Measurements from ENCODE around the gene ZEB2. TPM values are rescaled to one million over a fixed set of nuclear protein-coding genes. Genes with fewer than 3 reads are reported as not detected.

ZEB2 gene
- total and polyA plus RNA-seq, 12 donors: 29.0 to 226 (median 142) TPM

GRCh38 chr2:144509879-144510221, 10.1 kb downstream of the ZEB2 start:
- intact Hi-C loops (cut with DNase I): loop anchor here in 1 of 2 donors (10.0 kb wide), 1 partner anchor 45 kb away; no protein-coding TSS in a partner anchor
- Histone ChIP-seq H3K27me3 (no peaks in the 10 kb centered on the region), H3K27ac (peak overlapping the region; percentile 18 to 100 (median 99)), H3K4me1 (replicated peaks in 1 of 2) (peaks cover 77 to 83% of the 10 kb centered on the region in 2 donors), H3K9me3 (replicated peaks in 1 of 3) (no peaks in the 10 kb centered on the region), H3K4me3 (no peak overlapping the region), H3K36me3 (replicated peaks in 1 of 2) (no peaks in the 10 kb centered on the region)
- 59 to 66% (median 62%) methylated on average over 3 of the region's 3 CpGs for WGBS, 4 donors
- DNase-seq: no peak
- no peak for TF ChIP-seq POLR2A (IDR thresholded peaks at IDR 0.05)
- TF ChIP-seq, protein P1, sequence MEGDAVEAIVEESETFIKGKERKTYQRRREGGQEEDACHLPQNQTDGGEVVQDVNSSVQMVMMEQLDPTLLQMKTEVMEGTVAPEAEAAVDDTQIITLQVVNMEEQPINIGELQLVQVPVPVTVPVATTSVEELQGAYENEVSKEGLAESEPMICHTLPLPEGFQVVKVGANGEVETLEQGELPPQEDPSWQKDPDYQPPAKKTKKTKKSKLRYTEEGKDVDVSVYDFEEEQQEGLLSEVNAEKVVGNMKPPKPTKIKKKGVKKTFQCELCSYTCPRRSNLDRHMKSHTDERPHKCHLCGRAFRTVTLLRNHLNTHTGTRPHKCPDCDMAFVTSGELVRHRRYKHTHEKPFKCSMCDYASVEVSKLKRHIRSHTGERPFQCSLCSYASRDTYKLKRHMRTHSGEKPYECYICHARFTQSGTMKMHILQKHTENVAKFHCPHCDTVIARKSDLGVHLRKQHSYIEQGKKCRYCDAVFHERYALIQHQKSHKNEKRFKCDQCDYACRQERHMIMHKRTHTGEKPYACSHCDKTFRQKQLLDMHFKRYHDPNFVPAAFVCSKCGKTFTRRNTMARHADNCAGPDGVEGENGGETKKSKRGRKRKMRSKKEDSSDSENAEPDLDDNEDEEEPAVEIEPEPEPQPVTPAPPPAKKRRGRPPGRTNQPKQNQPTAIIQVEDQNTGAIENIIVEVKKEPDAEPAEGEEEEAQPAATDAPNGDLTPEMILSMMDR (IDR thresholded peaks at IDR 0.05): no peak

DNA sequence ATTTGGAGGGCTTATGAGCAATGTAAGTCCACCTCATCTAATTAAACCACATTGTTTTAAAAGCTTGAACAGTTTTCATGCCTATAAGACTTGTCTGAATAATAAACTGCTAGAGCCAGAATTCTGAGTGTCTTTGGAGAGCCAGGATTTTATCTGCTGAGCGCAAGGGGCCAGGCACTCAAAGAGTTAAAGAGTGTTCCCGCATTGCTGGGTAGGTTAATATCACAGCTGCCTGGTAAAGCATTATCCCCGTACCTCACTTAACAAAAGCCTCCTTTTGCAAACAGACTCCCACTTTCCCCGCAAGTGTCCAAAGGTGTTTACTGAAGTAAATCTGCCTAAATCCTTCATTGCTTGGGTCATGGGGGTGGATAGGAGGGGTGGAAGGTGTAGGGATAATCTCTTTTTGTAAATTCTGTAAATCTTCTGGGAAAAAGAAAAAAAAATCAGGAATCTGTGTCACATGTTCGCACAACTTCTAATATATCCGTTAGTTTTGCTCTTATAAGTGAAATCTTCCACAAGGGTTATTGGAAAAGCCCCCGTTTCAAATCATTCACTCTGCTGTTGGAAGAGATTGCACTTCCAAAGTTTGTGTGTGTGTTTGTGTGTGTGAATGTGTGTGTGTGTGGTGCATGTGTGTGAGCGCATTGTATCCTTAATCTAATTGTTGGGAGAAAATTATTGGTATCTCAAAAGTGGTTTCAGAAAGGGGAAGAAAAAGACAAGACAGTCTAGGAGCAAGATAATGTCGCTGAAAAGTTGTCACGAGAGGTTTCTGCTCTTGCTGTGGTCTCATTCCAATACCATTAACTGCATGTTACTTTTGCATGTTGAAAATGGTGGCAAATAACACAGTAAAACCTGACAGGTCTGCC, 10.7 kb downstream of the ZEB2 start:
- DNase-seq: no peak
- Histone ChIP-seq H3K4me3 (peak overlapping the region in 1 of 4 donors; percentile 1), H3K9me3 (replicated peaks in 1 of 3) (no peaks in the 10 kb centered on the region), H3K36me3 (replicated peaks in 1 of 2) (no peaks in the 10 kb centered on the region), H3K27me3 (no peaks in the 10 kb centered on the region), H3K4me1 (replicated peaks in 1 of 2) (peaks cover 80 to 83% of the 10 kb centered on the region in 2 donors), H3K27ac (peak overlapping the region; percentile 39 to 100 (median 83))
- TF ChIP-seq, protein P1 (IDR thresholded peaks at IDR 0.05): no peak
- no peak for TF ChIP-seq POLR2A (IDR thresholded peaks at IDR 0.05)
- intact Hi-C loops (cut with DNase I): no loop called here
- WGBS, 4 donors: 61 to 74% (median 67%) methylated on average over 10 of the region's 10 CpGs

- H3K4me1 ChIP-seq (replicated peaks in 1 of 2): peaks cover 84% of the 10 kb centered on the region in 2 donors
- TF ChIP-seq, protein P1 (IDR thresholded peaks at IDR 0.05): no peak
- no peak for TF ChIP-seq POLR2A (IDR thresholded peaks at IDR 0.05)
- H3K9me3 ChIP-seq (replicated peaks in 1 of 3): no peaks in the 10 kb centered on the region
- peak overlapping the region in 1 of 4 donors; percentile 1 for H3K4me3 ChIP-seq
- no peaks in the 10 kb centered on the region for H3K27me3 ChIP-seq
- 49 to 59% (median 54%) methylated on average over 15 of the region's 15 CpGs for WGBS, 4 donors
- H3K27ac ChIP-seq: peak overlapping the region; percentile 55 to 100 (median 83)
- intact Hi-C loops (cut with DNase I): no loop called here
- no peaks in the 10 kb centered on the region for H3K36me3 ChIP-seq (replicated peaks in 1 of 2)
- DNase-seq: no peak
Measured at GRCh38 chr2:144508172-144508851, 11.6 kb downstream of the ZEB2 start.

GRCh38 chr2:144507441-144508171, 12.3 kb downstream of the ZEB2 start:
- no peaks in the 10 kb centered on the region for H3K27me3 ChIP-seq
- WGBS, 4 donors: 16 to 25% (median 22%) methylated on average over 5 of the region's 5 CpGs
- intact Hi-C loops (cut with DNase I): no loop called here
- H3K4me1 ChIP-seq (replicated peaks in 1 of 2): peaks cover 80 to 86% of the 10 kb centered on the region in 2 donors
- DNase-seq: no peak
- H3K4me3 ChIP-seq: peak overlapping the region in 1 of 4 donors; percentile 1
- no peaks in the 10 kb centered on the region for H3K36me3 ChIP-seq (replicated peaks in 1 of 2)
- TF ChIP-seq POLR2A (IDR thresholded peaks at IDR 0.05): peak in 1 of 2 donors; percentile 14
- TF ChIP-seq, protein P1 (IDR thresholded peaks at IDR 0.05): no peak
- peak overlapping the region; percentile 55 to 100 (median 83) for H3K27ac ChIP-seq
- H3K9me3 ChIP-seq (replicated peaks in 1 of 3): no peaks in the 10 kb centered on the region

Data from adrenal gland (tissue), 12 donors.